SK-N-MC (cell line): ENCODE results near the gene CYRIA.

Experiments
- EZH2 ChIP-seq: fragments of 200-600 bp; sonication (generic); IDR thresholded peaks from one replicate; pipeline ENCODE4 v1.6.1; 2017; ENCODE audit warnings: antibody characterized with exemption
- POLR2AphosphoS5 ChIP-seq: IDR thresholded peaks from 2 replicates; pipeline ENCODE4 v1.6.1; 2012; ENCODE audit warnings: mild to moderate bottlenecking, low read depth, low read length, borderline replicate concordance

DNA sequence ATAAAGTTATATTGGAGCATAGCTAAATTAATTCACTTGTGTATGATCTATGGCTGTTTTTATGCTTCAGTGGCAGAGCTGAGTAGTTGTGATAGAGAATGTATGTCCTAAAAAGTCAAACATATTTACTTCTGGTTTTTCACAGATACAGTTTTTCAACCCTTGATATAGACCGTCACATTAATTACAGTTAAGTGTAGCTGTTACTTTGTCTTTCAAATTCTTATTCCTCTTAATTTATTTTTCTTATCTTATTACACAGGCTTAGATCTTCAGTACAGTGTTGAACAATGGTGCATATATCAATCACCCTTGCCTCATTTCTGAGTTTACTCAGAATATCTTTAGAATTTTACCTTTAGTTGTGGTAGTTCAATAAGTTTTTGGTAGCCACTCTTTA lies 12.2 kb upstream of the CYRIA start:
- TF ChIP-seq EZH2 (no peak), POLR2AphosphoS5 (no peak)
